Keratinocyte (primary cell): ENCODE data around the gene ETV1. TPM values are rescaled to one million over a fixed set of nuclear protein-coding genes. Genes with fewer than 3 reads are reported as not detected.

Experiments
- DNase-seq: peaks from one replicate; pipeline ENCODE4 v3.0.0-alpha.2; 2011; ENCODE audit warnings: low read depth, missing footprints, low spot score
- FAIRE-seq: peaks from 2 replicates; lab custom pipeline; 2011; peaks lifted over from hg19 to GRCh38; lab: Jason Lieb, UNC
- H2AFZ ChIP-seq: 2 replicates; pipeline ENCODE4 v1.6.0; 2012; ENCODE audit warnings: low read length, control low read depth, inconsistent platforms; ENCODE audit not compliant: control insufficient read depth
- H3K27ac ChIP-seq: 2 replicates; pipeline ENCODE4 v1.5.1; 2011; ENCODE audit warnings: low read length; ENCODE audit not compliant: control insufficient read depth, insufficient read depth
- H3K27me3 ChIP-seq: 3 replicates; pipeline ENCODE4 v1.6.0; 2011; ENCODE audit warnings: low read length; ENCODE audit not compliant: control insufficient read depth, insufficient read depth; ENCODE audit errors: extremely low read depth
- H3K36me3 ChIP-seq, 2 experiments: 2 replicates in 1 of 2; 3 replicates in 1 of 2; pipeline ENCODE4 v1.5.1; 2011; ENCODE audit warnings: low read length in 2 of 2, mild to moderate bottlenecking in 1 of 2; ENCODE audit not compliant: control insufficient read depth in 2 of 2, insufficient read depth in 2 of 2; ENCODE audit errors: extremely low read depth in 1 of 2
- H3K4me1 ChIP-seq: 3 replicates; pipeline ENCODE4 v1.5.1; 2011; ENCODE audit warnings: low read length; ENCODE audit not compliant: control insufficient read depth, insufficient read depth; ENCODE audit errors: extremely low read depth
- H3K4me2 ChIP-seq: 3 replicates; pipeline ENCODE4 v1.6.0; 2011; ENCODE audit warnings: low read depth, low read length; ENCODE audit not compliant: control insufficient read depth, insufficient read depth; ENCODE audit errors: extremely low read depth
- H3K4me3 ChIP-seq, 3 experiments: fragments of 200-600 bp in 1 of 3; sonication (generic) in 1 of 3; 2 replicates in 2 of 3; 3 replicates in 1 of 3; pipeline ENCODE4 v1.5.1; 2011 to 2016; ENCODE audit warnings: low read length in 3 of 3, mild to moderate bottlenecking in 3 of 3, control low read depth in 2 of 3, inconsistent platforms in 1 of 3, low read depth in 1 of 3, mixed read lengths in 1 of 3, mixed run types in 1 of 3, moderate library complexity in 1 of 3; ENCODE audit not compliant: control insufficient read depth in 2 of 3, insufficient read depth in 2 of 3; ENCODE audit errors: extremely low read depth in 1 of 3
- H3K79me2 ChIP-seq: 2 replicates; pipeline ENCODE4 v1.6.0; 2012; ENCODE audit warnings: low read length; ENCODE audit not compliant: control insufficient read depth, insufficient read depth
- H3K9ac ChIP-seq: 3 replicates; pipeline ENCODE4 v1.6.0; 2011; ENCODE audit warnings: low read length; ENCODE audit not compliant: control insufficient read depth, insufficient read depth; ENCODE audit errors: extremely low read depth
- H3K9me1 ChIP-seq: 3 replicates; pipeline ENCODE4 v1.6.0; 2011; ENCODE audit warnings: low read length; ENCODE audit not compliant: control insufficient read depth, insufficient read depth; ENCODE audit errors: extremely low read depth
- H3K9me3 ChIP-seq: 2 replicates; pipeline ENCODE4 v1.5.1; 2012; ENCODE audit warnings: low read depth, low read length; ENCODE audit not compliant: control insufficient read depth
- H4K20me1 ChIP-seq: 3 replicates; pipeline ENCODE4 v1.6.0; 2011; ENCODE audit warnings: low read length; ENCODE audit not compliant: control insufficient read depth, insufficient read depth; ENCODE audit errors: extremely low read depth
- EZH2 ChIP-seq: IDR thresholded peaks from one replicate; pipeline ENCODE4 v1.6.1; 2012; ENCODE audit warnings: inconsistent platforms, mild to moderate bottlenecking, low read length, moderate library complexity
- dilution Hi-C: fragments of 300-500 bp; cut with MboI; formaldehyde crosslinking; loops from one replicate; pipeline ENCODE4 v1.7.0; 2020; ENCODE audit warnings: low sequenced_read_pairs; ENCODE audit not compliant: extremely low pct_ligation_motif_present
- polyA plus RNA-seq, 5 experiments: library from polyadenylated mRNA; depleted of rRNA in 3 of 5; stranded (reverse) in 3 of 5; stranded (forward) in 1 of 5; unstranded in 1 of 5; fragments of >200 nt; gene quantifications; 1 replicate in 1 of 5; 2 replicates in 3 of 5; 3 replicates in 1 of 5; pipeline versions ENCODE4 v1.2.1 to v1.2.3, GENCODE V29; 2011 to 2012; ENCODE audit warnings: missing spikeins in 2 of 5, low read depth in 1 of 5, low replicate concordance in 1 of 5
- TF ChIP-seq, protein P1 (sequence below), 3 experiments: IDR thresholded peaks in 1 of 3; conservative IDR thresholded peaks in 1 of 3; optimal IDR thresholded peaks in 1 of 3; 2 replicates in 2 of 3; 3 replicates in 1 of 3; pipeline versions ENCODE3 to v1.5.1; 2011; ENCODE audit warnings: low read length in 3 of 3, mild to moderate bottlenecking in 3 of 3, moderate library complexity in 2 of 3, control low read depth in 1 of 3, inconsistent platforms in 1 of 3; ENCODE audit not compliant: insufficient read depth in 2 of 3; ENCODE audit errors: extremely low read depth in 1 of 3

Gene ETV1
- polyA plus RNA-seq, 1 donor (not counting 4 experiments of a cell fraction or from before 2014, with no cell fraction given), result 5.0 TPM

DNA sequence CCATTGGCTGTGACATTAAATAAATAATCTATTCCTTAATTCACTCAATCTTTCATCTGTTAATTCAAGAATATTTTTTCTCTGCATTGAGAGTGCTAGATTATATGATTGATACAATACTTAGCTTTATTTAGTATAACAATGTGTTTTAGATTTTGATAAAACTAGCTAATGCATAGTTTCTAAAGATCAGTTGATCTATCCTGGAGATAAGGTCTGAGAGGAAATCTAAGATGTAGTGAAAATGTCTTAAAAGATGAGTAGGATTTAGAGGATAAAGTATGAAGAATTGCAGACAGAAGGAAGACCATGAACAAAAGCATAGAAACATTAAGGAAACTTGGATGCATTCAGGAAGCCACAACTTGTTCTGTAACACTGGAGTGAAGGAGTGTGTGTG, 110.3 kb downstream of the ETV1 start:
- Histone ChIP-seq H3K36me3 (no peaks in the 10 kb centered on the region), H3K9me1 (no peaks in the 10 kb centered on the region), H3K27me3 (no peaks in the 10 kb centered on the region), H3K4me1 (peaks cover 19% of the 10 kb centered on the region), H3K9me3 (no peaks in the 10 kb centered on the region), H4K20me1 (no peaks in the 10 kb centered on the region), H3K9ac (no peak overlapping the region), H3K4me3 (no peak overlapping the region), H3K27ac (no peak overlapping the region), H3K4me2 (no peak overlapping the region), H2AFZ (no peak overlapping the region), H3K79me2 (no peaks in the 10 kb centered on the region)
- DNase-seq, result no peak
- no peak for FAIRE-seq
- TF ChIP-seq EZH2, result no peak
- TF ChIP-seq, protein P1, sequence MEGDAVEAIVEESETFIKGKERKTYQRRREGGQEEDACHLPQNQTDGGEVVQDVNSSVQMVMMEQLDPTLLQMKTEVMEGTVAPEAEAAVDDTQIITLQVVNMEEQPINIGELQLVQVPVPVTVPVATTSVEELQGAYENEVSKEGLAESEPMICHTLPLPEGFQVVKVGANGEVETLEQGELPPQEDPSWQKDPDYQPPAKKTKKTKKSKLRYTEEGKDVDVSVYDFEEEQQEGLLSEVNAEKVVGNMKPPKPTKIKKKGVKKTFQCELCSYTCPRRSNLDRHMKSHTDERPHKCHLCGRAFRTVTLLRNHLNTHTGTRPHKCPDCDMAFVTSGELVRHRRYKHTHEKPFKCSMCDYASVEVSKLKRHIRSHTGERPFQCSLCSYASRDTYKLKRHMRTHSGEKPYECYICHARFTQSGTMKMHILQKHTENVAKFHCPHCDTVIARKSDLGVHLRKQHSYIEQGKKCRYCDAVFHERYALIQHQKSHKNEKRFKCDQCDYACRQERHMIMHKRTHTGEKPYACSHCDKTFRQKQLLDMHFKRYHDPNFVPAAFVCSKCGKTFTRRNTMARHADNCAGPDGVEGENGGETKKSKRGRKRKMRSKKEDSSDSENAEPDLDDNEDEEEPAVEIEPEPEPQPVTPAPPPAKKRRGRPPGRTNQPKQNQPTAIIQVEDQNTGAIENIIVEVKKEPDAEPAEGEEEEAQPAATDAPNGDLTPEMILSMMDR (optimal IDR thresholded peaks at IDR 0.05 in 1 of 3, IDR thresholded peaks at IDR 0.05 in 1 of 3, conservative IDR thresholded peaks at IDR 0.05 in 1 of 3; ENCODE audit: extremely low read depth in 1 of 3, insufficient read depth in 2 of 3, low read length in 3 of 3), result no peak
- dilution Hi-C loops, result no loop called here

DNA sequence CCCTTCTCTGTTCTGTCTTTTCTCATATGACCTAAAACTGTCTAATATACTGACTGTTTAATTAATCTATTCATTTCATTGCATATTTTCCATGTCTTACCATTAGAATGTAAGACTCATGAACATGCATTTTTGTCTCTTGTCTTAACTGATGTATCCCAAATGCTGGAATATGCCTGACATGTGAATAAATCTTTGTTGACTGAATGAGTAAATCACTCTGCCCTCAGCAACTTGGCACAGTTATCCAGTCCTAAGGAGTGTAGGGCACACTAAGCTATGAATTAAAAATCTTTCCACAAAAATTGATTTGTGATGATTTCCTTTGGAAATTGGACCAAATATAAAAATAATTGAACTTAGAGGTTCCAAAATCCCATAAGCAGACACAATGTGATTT, 111.3 kb downstream of the ETV1 start:
- no peaks in the 10 kb centered on the region for H3K9me3 ChIP-seq
- FAIRE-seq (no peak), DNase-seq (no peak)
- H3K27me3 ChIP-seq, result no peaks in the 10 kb centered on the region
- no peaks in the 10 kb centered on the region for H3K9me1 ChIP-seq
- H3K4me1 ChIP-seq, result peaks cover 19% of the 10 kb centered on the region
- H3K79me2 ChIP-seq, result no peaks in the 10 kb centered on the region
- no peaks in the 10 kb centered on the region for H3K36me3 ChIP-seq
- H3K4me3 ChIP-seq, result no peak overlapping the region
- dilution Hi-C loops, result no loop called here
- H4K20me1 ChIP-seq, result no peaks in the 10 kb centered on the region
- no peak overlapping the region for H2AFZ ChIP-seq
- H3K9ac ChIP-seq, result no peak overlapping the region
- no peak overlapping the region for H3K4me2 ChIP-seq
- H3K27ac ChIP-seq, result no peak overlapping the region
- no peak for TF ChIP-seq EZH2
- TF ChIP-seq, protein P1 (optimal IDR thresholded peaks at IDR 0.05 in 1 of 3, IDR thresholded peaks at IDR 0.05 in 1 of 3, conservative IDR thresholded peaks at IDR 0.05 in 1 of 3; ENCODE audit: extremely low read depth in 1 of 3, insufficient read depth in 2 of 3, low read length in 3 of 3), result no peak
